ENCODE measurements around the gene RAI2. TPM values are rescaled to one million over a fixed set of nuclear protein-coding genes. Genes with fewer than 3 reads are reported as not detected.

Gene RAI2
- total RNA-seq, 2 experiments from 2014 or later = 1.5 to 2.0 TPM

DNA sequence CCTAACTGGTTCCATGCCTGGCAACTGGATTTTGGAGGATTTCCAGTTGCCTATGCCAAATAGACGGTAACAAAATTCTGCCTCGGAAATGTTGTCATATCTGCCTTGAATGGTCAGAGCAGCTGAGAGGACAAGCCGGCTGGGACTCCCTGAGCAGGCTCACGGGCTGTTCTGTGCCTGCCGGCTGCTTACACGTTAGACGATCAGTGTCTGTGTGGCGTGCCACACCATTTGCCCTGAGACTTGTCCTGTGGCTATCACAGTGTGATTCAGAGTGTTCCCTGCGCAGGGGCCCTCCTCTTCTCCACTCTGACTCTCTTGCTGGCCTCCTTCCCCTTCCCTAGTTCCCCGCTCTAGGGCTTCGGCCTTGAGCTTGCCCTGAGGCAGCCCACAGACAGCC, 42.4 kb downstream of the RAI2 start:
- no peaks in the 10 kb centered on the region for H3K36me3 ChIP-seq (ENCODE audit: insufficient read depth, low read length)
- Mint-ChIP-seq H3K4me1 (ENCODE audit: low read depth) (no peaks in the 10 kb centered on the region), H3K4me3 (no peak overlapping the region), H3K36me3 (ENCODE audit: low read depth) (no peaks in the 10 kb centered on the region), H3K27me3 (no peaks in the 10 kb centered on the region), H3K9me3 (no peaks in the 10 kb centered on the region), H3K27ac (no peak overlapping the region)
- no peak overlapping the region for H3K4me3 ChIP-seq (ENCODE audit: low read length)
- DNase-seq (no peak), ATAC-seq (ENCODE audit: poor library complexity) (no peak)
- no peak overlapping the region for H3K27ac ChIP-seq (ENCODE audit: low read depth in 1 of 2, low read length in 2 of 2)
- ChIA-PET POLR2A (no interaction called here), CTCF (no interaction called here)
- intact Hi-C loops (cut with DNase I, micrococcal nuclease) = no loop called here
- peaks cover 0 to 2% of the 10 kb centered on the region in 2 experiments for H3K27me3 ChIP-seq (ENCODE audit: control insufficient read depth in 1 of 2, insufficient read depth in 2 of 2, low read length in 2 of 2)
- TF ChIP-seq, protein P1, sequence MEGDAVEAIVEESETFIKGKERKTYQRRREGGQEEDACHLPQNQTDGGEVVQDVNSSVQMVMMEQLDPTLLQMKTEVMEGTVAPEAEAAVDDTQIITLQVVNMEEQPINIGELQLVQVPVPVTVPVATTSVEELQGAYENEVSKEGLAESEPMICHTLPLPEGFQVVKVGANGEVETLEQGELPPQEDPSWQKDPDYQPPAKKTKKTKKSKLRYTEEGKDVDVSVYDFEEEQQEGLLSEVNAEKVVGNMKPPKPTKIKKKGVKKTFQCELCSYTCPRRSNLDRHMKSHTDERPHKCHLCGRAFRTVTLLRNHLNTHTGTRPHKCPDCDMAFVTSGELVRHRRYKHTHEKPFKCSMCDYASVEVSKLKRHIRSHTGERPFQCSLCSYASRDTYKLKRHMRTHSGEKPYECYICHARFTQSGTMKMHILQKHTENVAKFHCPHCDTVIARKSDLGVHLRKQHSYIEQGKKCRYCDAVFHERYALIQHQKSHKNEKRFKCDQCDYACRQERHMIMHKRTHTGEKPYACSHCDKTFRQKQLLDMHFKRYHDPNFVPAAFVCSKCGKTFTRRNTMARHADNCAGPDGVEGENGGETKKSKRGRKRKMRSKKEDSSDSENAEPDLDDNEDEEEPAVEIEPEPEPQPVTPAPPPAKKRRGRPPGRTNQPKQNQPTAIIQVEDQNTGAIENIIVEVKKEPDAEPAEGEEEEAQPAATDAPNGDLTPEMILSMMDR (IDR thresholded peaks at IDR 0.05) = no peak
- no peaks in the 10 kb centered on the region for H3K4me1 ChIP-seq (ENCODE audit: insufficient read depth, low read length)
- no peaks in the 10 kb centered on the region for H3K9me3 ChIP-seq (ENCODE audit: control insufficient read depth in 1 of 2, insufficient read depth in 1 of 2, low read length in 2 of 2)

DNA sequence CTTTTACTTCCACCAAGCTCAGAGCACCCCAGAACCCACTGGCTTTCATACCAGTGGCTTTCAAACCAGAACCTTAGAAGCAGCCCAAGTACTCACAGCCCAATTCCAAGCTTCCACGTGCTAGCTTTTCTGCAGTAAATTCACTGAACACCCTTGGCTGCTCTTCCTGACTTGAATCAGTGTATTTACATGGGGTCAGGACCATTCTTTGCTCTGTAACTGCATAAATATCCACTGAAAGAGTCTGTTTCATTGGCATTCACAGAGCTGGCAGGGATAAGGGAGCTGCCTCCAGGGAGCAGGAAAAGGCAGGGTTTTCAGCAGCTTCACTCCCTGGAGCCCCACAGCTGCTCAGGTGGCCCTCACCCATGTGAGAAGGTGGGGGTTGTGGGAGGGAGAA, 43.8 kb downstream of the RAI2 start:
- no peaks in the 10 kb centered on the region for H3K36me3 Mint-ChIP-seq (ENCODE audit: low read depth)
- no peaks in the 10 kb centered on the region for H3K27me3 Mint-ChIP-seq
- peaks cover 0 to 2% of the 10 kb centered on the region in 2 experiments for H3K27me3 ChIP-seq (ENCODE audit: control insufficient read depth in 1 of 2, insufficient read depth in 2 of 2, low read length in 2 of 2)
- no peak overlapping the region for H3K4me3 ChIP-seq (ENCODE audit: low read length)
- no peak overlapping the region for H3K4me3 Mint-ChIP-seq
- no peaks in the 10 kb centered on the region for H3K4me1 Mint-ChIP-seq (ENCODE audit: low read depth)
- no peak for ATAC-seq (ENCODE audit: poor library complexity)
- ChIA-PET POLR2A (no interaction called here), CTCF (interaction anchor here (0.5 kb wide), 1 partner anchor 18 kb away, joined by 4 read pairs; no protein-coding TSS in a partner anchor)
- no peaks in the 10 kb centered on the region for H3K9me3 Mint-ChIP-seq
- intact Hi-C loops (cut with DNase I, micrococcal nuclease) = no loop called here
- DNase-seq = no peak
- H3K27ac ChIP-seq (ENCODE audit: low read depth in 1 of 2, low read length in 2 of 2) = no peak overlapping the region
- H3K36me3 ChIP-seq (ENCODE audit: insufficient read depth, low read length) = no peaks in the 10 kb centered on the region
- H3K9me3 ChIP-seq (ENCODE audit: control insufficient read depth in 1 of 2, insufficient read depth in 1 of 2, low read length in 2 of 2) = no peaks in the 10 kb centered on the region
- no peak overlapping the region for H3K27ac Mint-ChIP-seq
- H3K4me1 ChIP-seq (ENCODE audit: insufficient read depth, low read length) = no peaks in the 10 kb centered on the region
- TF ChIP-seq, protein P1 (IDR thresholded peaks at IDR 0.05) = no peak

DNA sequence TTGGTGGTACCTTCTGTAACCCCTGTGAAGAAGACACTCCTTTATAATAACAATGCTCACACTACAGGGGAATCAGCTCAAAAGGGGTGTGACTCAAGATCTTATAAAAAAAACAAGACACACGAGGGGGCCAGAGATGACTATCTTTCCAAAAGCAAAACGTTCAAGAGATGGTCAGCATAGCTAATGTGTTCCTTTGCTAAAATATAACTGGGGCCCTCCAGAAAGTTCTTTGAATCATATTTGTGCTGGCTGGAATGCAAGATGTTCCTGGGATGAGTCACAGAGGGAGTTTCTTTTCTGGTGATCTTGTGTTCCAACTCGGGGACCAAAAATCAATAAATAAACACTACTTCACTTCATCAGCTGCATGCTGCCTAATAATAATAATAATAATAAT, 46.5 kb downstream of the RAI2 start:
- H3K4me3 Mint-ChIP-seq = no peak overlapping the region
- peaks cover 0 to 2% of the 10 kb centered on the region in 2 experiments for H3K27me3 ChIP-seq (ENCODE audit: control insufficient read depth in 1 of 2, insufficient read depth in 2 of 2, low read length in 2 of 2)
- no peaks in the 10 kb centered on the region for H3K4me1 Mint-ChIP-seq (ENCODE audit: low read depth)
- no peaks in the 10 kb centered on the region for H3K36me3 Mint-ChIP-seq (ENCODE audit: low read depth)
- ChIA-PET POLR2A (no interaction called here), CTCF (no interaction called here)
- H3K4me3 ChIP-seq (ENCODE audit: low read length) = no peak overlapping the region
- no peaks in the 10 kb centered on the region for H3K36me3 ChIP-seq (ENCODE audit: insufficient read depth, low read length)
- no peak for ATAC-seq (ENCODE audit: poor library complexity)
- no peaks in the 10 kb centered on the region for H3K9me3 ChIP-seq (ENCODE audit: control insufficient read depth in 1 of 2, insufficient read depth in 1 of 2, low read length in 2 of 2)
- DNase-seq = no peak
- intact Hi-C loops (cut with DNase I, micrococcal nuclease) = loop anchor here in 1 of 2 experiments (5.0 kb wide), 1 partner anchor 398 kb away; no protein-coding TSS in a partner anchor
- no peak overlapping the region for H3K27ac Mint-ChIP-seq
- TF ChIP-seq, protein P1 (IDR thresholded peaks at IDR 0.05) = no peak
- H3K4me1 ChIP-seq (ENCODE audit: insufficient read depth, low read length) = no peaks in the 10 kb centered on the region
- no peak overlapping the region for H3K27ac ChIP-seq (ENCODE audit: low read depth in 1 of 2, low read length in 2 of 2)
- H3K9me3 Mint-ChIP-seq = no peaks in the 10 kb centered on the region
- no peaks in the 10 kb centered on the region for H3K27me3 Mint-ChIP-seq

All from CD4-positive, alpha-beta T cell (primary cell).